ENCODE data around the gene MAFB. TPM values are rescaled to one million over a fixed set of nuclear protein-coding genes. Genes with fewer than 3 reads are reported as not detected.

MAFB gene
- total RNA-seq, 1 experiment from 2014 or later, result 0.17 TPM

- Mint-ChIP-seq H3K27ac (ENCODE audit: unreplicated experiment) (no peak overlapping the region), H3K36me3 (ENCODE audit: insufficient read depth, unreplicated experiment) (no peaks in the 10 kb centered on the region), H3K4me3 (ENCODE audit: low read depth, unreplicated experiment) (no peak overlapping the region), H3K27me3 (ENCODE audit: unreplicated experiment) (peaks cover 58% of the 10 kb centered on the region), H3K9me3 (ENCODE audit: low read depth, unreplicated experiment) (no peaks in the 10 kb centered on the region), H3K4me1 (ENCODE audit: low read depth, unreplicated experiment) (no peaks in the 10 kb centered on the region)
- CTCF ChIA-PET, result no interaction called here
- no TSS peak for BruUV-seq (replicated peaks)
- intact Hi-C loops (cut with micrococcal nuclease; ENCODE audit: unreplicated experiment), result no loop called here
- no peak for DNase-seq
- no peak for TF ChIP-seq CTCF (IDR thresholded peaks at IDR 0.05; ENCODE audit: unreplicated experiment)
Measured at GRCh38 chr20:40640667-40641066, 48.4 kb downstream of the MAFB start.

- Mint-ChIP-seq H3K4me3 (ENCODE audit: low read depth, unreplicated experiment) (no peak overlapping the region), H3K4me1 (ENCODE audit: low read depth, unreplicated experiment) (no peaks in the 10 kb centered on the region), H3K27ac (ENCODE audit: unreplicated experiment) (no peak overlapping the region), H3K36me3 (ENCODE audit: insufficient read depth, unreplicated experiment) (no peaks in the 10 kb centered on the region), H3K9me3 (ENCODE audit: low read depth, unreplicated experiment) (no peaks in the 10 kb centered on the region), H3K27me3 (ENCODE audit: unreplicated experiment) (peaks cover 50% of the 10 kb centered on the region)
- no peak for TF ChIP-seq CTCF (IDR thresholded peaks at IDR 0.05; ENCODE audit: unreplicated experiment)
- DNase-seq, result no peak
- BruUV-seq (replicated peaks), result no TSS peak
- CTCF ChIA-PET, result no interaction called here
- intact Hi-C loops (cut with micrococcal nuclease; ENCODE audit: unreplicated experiment), result no loop called here
Measured at GRCh38 chr20:40639676-40640355, 49.2 kb downstream of the MAFB start.

- Mint-ChIP-seq H3K36me3 (ENCODE audit: insufficient read depth, unreplicated experiment) (no peaks in the 10 kb centered on the region), H3K9me3 (ENCODE audit: low read depth, unreplicated experiment) (no peaks in the 10 kb centered on the region), H3K4me3 (ENCODE audit: low read depth, unreplicated experiment) (no peak overlapping the region), H3K27ac (ENCODE audit: unreplicated experiment) (no peak overlapping the region), H3K27me3 (ENCODE audit: unreplicated experiment) (peaks cover 43% of the 10 kb centered on the region), H3K4me1 (ENCODE audit: low read depth, unreplicated experiment) (no peaks in the 10 kb centered on the region)
- no peak for TF ChIP-seq CTCF (IDR thresholded peaks at IDR 0.05; ENCODE audit: unreplicated experiment)
- DNase-seq, result no peak
- CTCF ChIA-PET, result no interaction called here
- intact Hi-C loops (cut with micrococcal nuclease; ENCODE audit: unreplicated experiment), result no loop called here
- BruUV-seq (replicated peaks), result no TSS peak
Measured at GRCh38 chr20:40639132-40639531, 49.9 kb downstream of the MAFB start.

GRCh38 chr20:40638414-40638813, 50.6 kb downstream of the MAFB start:
- no peaks in the 10 kb centered on the region for H3K9me3 Mint-ChIP-seq (ENCODE audit: low read depth, unreplicated experiment)
- no TSS peak for BruUV-seq (replicated peaks)
- no peaks in the 10 kb centered on the region for H3K4me1 Mint-ChIP-seq (ENCODE audit: low read depth, unreplicated experiment)
- H3K27me3 Mint-ChIP-seq (ENCODE audit: unreplicated experiment), result peaks cover 46% of the 10 kb centered on the region
- H3K4me3 Mint-ChIP-seq (ENCODE audit: low read depth, unreplicated experiment), result no peak overlapping the region
- CTCF ChIA-PET, result no interaction called here
- TF ChIP-seq CTCF (IDR thresholded peaks at IDR 0.05; ENCODE audit: unreplicated experiment), result no peak
- DNase-seq, result no peak
- no peaks in the 10 kb centered on the region for H3K36me3 Mint-ChIP-seq (ENCODE audit: insufficient read depth, unreplicated experiment)
- intact Hi-C loops (cut with micrococcal nuclease; ENCODE audit: unreplicated experiment), result no loop called here
- H3K27ac Mint-ChIP-seq (ENCODE audit: unreplicated experiment), result no peak overlapping the region
